BJ (cell line): ENCODE data around the gene PCDH9. TPM values are rescaled to one million over a fixed set of nuclear protein-coding genes. Genes with fewer than 3 reads are reported as not detected.

Experiments used
- CTCF ChIA-PET: fragments of 350-600 bp; formaldehyde crosslinking; extraction: SDS; loops from one replicate; lab custom pipeline; 2021; ENCODE audit warnings: antibody characterized with exemption, inconsistent platforms; lab: Yijun Ruan, JAX
- POLR2A ChIA-PET: fragments of 300-600 bp; sonication (Branson Sonifier 250); formaldehyde crosslinking; extraction: SDS; loops from one replicate; lab custom pipeline; 2021; ENCODE audit warnings: antibody characterized with exemption; lab: Charles Lee
- DNase-seq: peaks from one replicate; pipeline ENCODE4 v3.0.0-alpha.2; 2011; ENCODE audit warnings: low read depth
- H3K27me3 ChIP-seq: 2 replicates; pipeline ENCODE4 v1.6.0; 2011; ENCODE audit warnings: low read length; ENCODE audit not compliant: control insufficient read depth, insufficient read depth
- H3K36me3 ChIP-seq: 2 replicates; pipeline ENCODE4 v1.5.1; 2011; ENCODE audit warnings: low read length; ENCODE audit not compliant: control insufficient read depth, insufficient read depth
- H3K4me3 ChIP-seq: 2 replicates; pipeline ENCODE4 v1.5.1; 2011; ENCODE audit warnings: low read depth, mild to moderate bottlenecking, control low read depth, low read length
- CTCF ChIP-seq: IDR thresholded peaks from 2 replicates; pipeline ENCODE4 v1.5.1; 2011; ENCODE audit warnings: low read depth, mild to moderate bottlenecking, control low read depth, inconsistent platforms, low read length, moderate library complexity; ENCODE audit not compliant: insufficient read depth
- polyA plus RNA-seq: library from polyadenylated mRNA; depleted of rRNA; stranded (reverse); fragments of >200 nt; gene quantifications from 2 replicates; pipeline ENCODE4 v1.2.3, GENCODE V29; 2011

Gene PCDH9
- polyA plus RNA-seq, 1 experiment = 2.3 TPM

- CTCF ChIA-PET = no interaction called here
- H3K36me3 ChIP-seq = no peaks in the 10 kb centered on the region
- POLR2A ChIA-PET = no interaction called here
These were observed 136.1 kb downstream of the PCDH9 start for GRCh38 chr13:67094078-67094477.

GRCh38 chr13:67091603-67092002 lies 138.5 kb downstream of the PCDH9 start:
- CTCF ChIA-PET = no interaction called here
- no peak for TF ChIP-seq CTCF

More at GRCh38 chr13:67094078-67094477, 136.1 kb downstream of the PCDH9 start:
- Histone ChIP-seq H3K4me3 (no peak overlapping the region), H3K27me3 (no peaks in the 10 kb centered on the region)
- no peak for DNase-seq
- no peak for TF ChIP-seq CTCF

GRCh38 chr13:67090856-67091255 lies 139.3 kb downstream of the PCDH9 start:
- ChIA-PET CTCF (no interaction called here), POLR2A (no interaction called here)
- no peaks in the 10 kb centered on the region for H3K36me3 ChIP-seq
- no peak for DNase-seq
- H3K4me3 ChIP-seq = no peak overlapping the region
- no peaks in the 10 kb centered on the region for H3K27me3 ChIP-seq
- no peak for TF ChIP-seq CTCF

More at GRCh38 chr13:67091603-67092002, 138.5 kb downstream of the PCDH9 start:
- POLR2A ChIA-PET = no interaction called here
- Histone ChIP-seq H3K27me3 (no peaks in the 10 kb centered on the region), H3K36me3 (no peaks in the 10 kb centered on the region), H3K4me3 (no peak overlapping the region)
- DNase-seq = no peak

- POLR2A ChIA-PET = no interaction called here
These were observed 142.6 kb downstream of the PCDH9 start for GRCh38 chr13:67087527-67087926.

GRCh38 chr13:67086260-67086659 lies 143.9 kb downstream of the PCDH9 start:
- no peak for DNase-seq
- TF ChIP-seq CTCF = no peak
- Histone ChIP-seq H3K4me3 (no peak overlapping the region), H3K36me3 (no peaks in the 10 kb centered on the region), H3K27me3 (no peaks in the 10 kb centered on the region)
- ChIA-PET CTCF (no interaction called here), POLR2A (no interaction called here)

More at GRCh38 chr13:67087527-67087926, 142.6 kb downstream of the PCDH9 start:
- Histone ChIP-seq H3K36me3 (no peaks in the 10 kb centered on the region), H3K4me3 (no peak overlapping the region), H3K27me3 (no peaks in the 10 kb centered on the region)
- CTCF ChIA-PET = no interaction called here
- TF ChIP-seq CTCF = no peak
- no peak for DNase-seq
